Measurements from ENCODE around the gene CSTB.

DNA sequence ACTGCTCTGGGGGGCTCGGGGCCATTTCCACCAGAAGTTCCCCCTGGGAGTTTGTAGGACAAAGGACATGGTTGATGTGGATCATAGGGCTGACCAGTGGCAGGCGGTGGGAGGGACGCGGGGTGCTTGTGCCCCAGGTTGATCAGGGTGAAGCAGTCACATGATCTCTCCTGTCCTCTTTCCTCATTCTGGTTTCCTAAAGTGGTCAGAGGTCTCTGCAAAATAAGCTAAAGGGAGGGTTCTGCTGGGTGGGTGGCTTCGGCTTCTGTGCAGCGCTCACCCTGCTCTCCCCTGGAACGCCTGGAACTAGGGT, 48.0 kb downstream of the CSTB start:
- no peak for TF ChIP-seq CTCF (IDR thresholded peaks at IDR 0.05; ENCODE audit: low read depth, low read length)
- TF ChIP-seq POLR2A (IDR thresholded peaks at IDR 0.05; ENCODE audit: extremely low read depth, insufficient read length) = no peak
- TF ChIP-seq, protein P1, sequence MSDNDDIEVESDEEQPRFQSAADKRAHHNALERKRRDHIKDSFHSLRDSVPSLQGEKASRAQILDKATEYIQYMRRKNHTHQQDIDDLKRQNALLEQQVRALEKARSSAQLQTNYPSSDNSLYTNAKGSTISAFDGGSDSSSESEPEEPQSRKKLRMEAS (IDR thresholded peaks at IDR 0.05; ENCODE audit: low read depth, low read length) = no peak
